Endothelial cell of umbilical vein (primary cell): ENCODE measurements around the gene ADARB1. TPM values are rescaled to one million over a fixed set of nuclear protein-coding genes. Genes with fewer than 3 reads are reported as not detected.

Experiments
- BruUV-seq: library from RNA; stranded (reverse); fragments of 400-500 nt; replicated peaks from 2 replicates; lab custom pipeline; 2021; lab: Mats Ljungman, UMichigan
- CTCF ChIA-PET: fragments of 300-600, 350-600 bp; sonication (Branson Sonifier 250); formaldehyde crosslinking; loops from one replicate; lab custom pipeline; 2021; ENCODE audit warnings: antibody characterized with exemption, inconsistent platforms; lab: Charles Lee
- POLR2A ChIA-PET: fragments of 300-600, 350-600 bp; sonication (Branson Sonifier 250); formaldehyde crosslinking; loops from one replicate; lab custom pipeline; 2021; ENCODE audit warnings: antibody characterized with exemption, inconsistent platforms; lab: Charles Lee
- DNase-seq: peaks from one replicate; pipeline ENCODE4 v3.0.0-alpha.2; 2011; ENCODE audit warnings: low read depth, low spot score
- FAIRE-seq: peaks from 2 replicates; lab custom pipeline; 2011; peaks lifted over from hg19 to GRCh38; lab: Jason Lieb, UNC
- H2AFZ ChIP-seq: 2 replicates; pipeline ENCODE4 v1.6.0; 2012; ENCODE audit warnings: low read depth, low read length, control low read depth, inconsistent platforms
- H3K27ac ChIP-seq: 2 replicates; pipeline ENCODE4 v1.5.1; 2011; ENCODE audit warnings: low read depth, mild to moderate bottlenecking, control low read depth, low read length, moderate library complexity; ENCODE audit not compliant: insufficient read depth
- H3K27me3 ChIP-seq, 2 experiments: 2 replicates each; pipeline versions ENCODE4 v1.6.0 to v1.6.1; 2011; ENCODE audit warnings: low read length in 2 of 2, mixed read lengths in 1 of 2; ENCODE audit not compliant: control insufficient read depth in 2 of 2, insufficient read depth in 2 of 2
- H3K36me3 ChIP-seq, 2 experiments: 2 replicates in 1 of 2; 3 replicates in 1 of 2; pipeline ENCODE4 v1.5.1; 2011; ENCODE audit warnings: low read length in 2 of 2, mild to moderate bottlenecking in 1 of 2, moderate library complexity in 1 of 2; ENCODE audit not compliant: control insufficient read depth in 2 of 2, insufficient read depth in 2 of 2; ENCODE audit errors: extremely low read depth in 1 of 2
- H3K4me1 ChIP-seq: 3 replicates; pipeline ENCODE4 v1.5.1; 2011; ENCODE audit warnings: mild to moderate bottlenecking, low read length; ENCODE audit not compliant: control insufficient read depth, insufficient read depth; ENCODE audit errors: extremely low read depth
- H3K4me2 ChIP-seq: 2 replicates; pipeline ENCODE4 v1.6.1; 2011; ENCODE audit warnings: low read length, control low read depth, mixed read lengths; ENCODE audit not compliant: insufficient read depth
- H3K4me3 ChIP-seq, 3 experiments: fragments of 200-600 bp in 1 of 3; sonication (generic), shearing (Covaris generic) in 1 of 3; replicated peaks in 1 of 3; 2 replicates each; pipeline ENCODE4 v1.5.1; 2011 to 2016; ENCODE audit warnings: control low read depth in 3 of 3, low read length in 3 of 3, mild to moderate bottlenecking in 2 of 3, inconsistent platforms in 1 of 3, low read depth in 1 of 3, moderate library complexity in 1 of 3; ENCODE audit not compliant: insufficient read depth in 1 of 3
- H3K79me2 ChIP-seq: 2 replicates; pipeline ENCODE4 v1.6.0; 2012; ENCODE audit warnings: low read length, inconsistent platforms; ENCODE audit not compliant: control insufficient read depth, insufficient read depth
- H3K9ac ChIP-seq: replicated peaks from 2 replicates; pipeline ENCODE3; 2011; ENCODE audit warnings: low read length, control low read depth; ENCODE audit not compliant: insufficient read depth; ENCODE audit errors: extremely low read depth
- H3K9me1 ChIP-seq: replicated peaks from 3 replicates; pipeline ENCODE4 v1.6.0; 2011; ENCODE audit warnings: mild to moderate bottlenecking, low read length; ENCODE audit not compliant: control insufficient read depth, insufficient read depth; ENCODE audit errors: extremely low read depth
- H3K9me3 ChIP-seq: replicated peaks from 2 replicates; pipeline ENCODE4 v1.5.1; 2012; ENCODE audit warnings: low read length, inconsistent platforms; ENCODE audit not compliant: control insufficient read depth, insufficient read depth
- H4K20me1 ChIP-seq: replicated peaks from 2 replicates; pipeline ENCODE3; 2011; ENCODE audit warnings: mild to moderate bottlenecking, low read length; ENCODE audit not compliant: control insufficient read depth, insufficient read depth; ENCODE audit errors: extremely low read depth
- CTCF ChIP-seq, 2 donors: IDR thresholded peaks; 1 replicate in 1 of 2; 2 replicates in 1 of 2; pipeline ENCODE4 v1.5.1; 2011; ENCODE audit warnings: low read length in 2 of 2, mild to moderate bottlenecking in 2 of 2, moderate library complexity in 2 of 2, control low read depth in 1 of 2, inconsistent platforms in 1 of 2, low read depth in 1 of 2; ENCODE audit not compliant: insufficient read depth in 1 of 2; ENCODE audit errors: extremely low read depth in 1 of 2
- EZH2 ChIP-seq: IDR thresholded peaks from 2 replicates; pipeline ENCODE4 v1.6.1; 2012; ENCODE audit warnings: borderline replicate concordance, low read depth, mild to moderate bottlenecking, moderate library complexity, low read length, inconsistent platforms; ENCODE audit not compliant: severe bottlenecking
- FOS ChIP-seq: IDR thresholded peaks from 2 replicates; pipeline ENCODE4 v1.6.1; 2011; ENCODE audit warnings: mild to moderate bottlenecking, low read length, moderate library complexity, borderline replicate concordance; ENCODE audit not compliant: insufficient read depth
- GATA2 ChIP-seq: IDR thresholded peaks from 2 replicates; pipeline ENCODE4 v1.7.0; 2011; ENCODE audit warnings: low read depth, mild to moderate bottlenecking, moderate library complexity, mixed read lengths, low read length; ENCODE audit not compliant: insufficient read length, insufficient read depth
- JUN ChIP-seq: IDR thresholded peaks from 2 replicates; pipeline ENCODE4 v1.6.1; 2011; ENCODE audit warnings: borderline replicate concordance, low read depth; ENCODE audit not compliant: insufficient read length, insufficient read depth
- MYC ChIP-seq: IDR thresholded peaks from one replicate; pipeline ENCODE4 v1.6.1; 2011; ENCODE audit warnings: mild to moderate bottlenecking, low read depth, low read length
- POLR2A ChIP-seq: IDR thresholded peaks from 2 replicates; pipeline ENCODE4 v1.6.1; 2012; ENCODE audit warnings: low read depth, mild to moderate bottlenecking, control low read depth, low read length
- POLR2AphosphoS5 ChIP-seq: IDR thresholded peaks from 2 replicates; pipeline ENCODE4 v1.6.1; 2012; ENCODE audit warnings: low read depth, mild to moderate bottlenecking, control low read depth, low read length, moderate library complexity; ENCODE audit not compliant: insufficient read depth
- dilution Hi-C: fragments of 300-500 bp; cut with MboI; formaldehyde crosslinking; loops from one replicate; pipeline ENCODE4 v1.15.0; 2019; ENCODE audit warnings: low sequenced_read_pairs; ENCODE audit not compliant: extremely low pct_ligation_motif_present
- intact Hi-C: fragments of 100-400 bp; cut with micrococcal nuclease; formaldehyde crosslinking; loops from one replicate; pipeline ENCODE4 v1.10.0; 2022
- polyA plus RNA-seq, 4 experiments: library from polyadenylated mRNA; depleted of rRNA in 3 of 4; stranded (reverse) in 3 of 4; unstranded in 1 of 4; fragments of >200 nt; gene quantifications; 2 replicates each; pipeline versions ENCODE4 v1.2.1 to v1.2.3, GENCODE V29; 2011 to 2012; ENCODE audit warnings: missing spikeins in 1 of 4
- total RNA-seq: library from RNA; stranded (reverse); gene quantifications from 2 replicates; pipeline ENCODE4 v1.2.3, GENCODE V29; 2021
- TF ChIP-seq, protein P1 (sequence below): IDR thresholded peaks from 2 replicates; pipeline ENCODE4 v1.6.1; 2011; ENCODE audit not compliant: insufficient read depth, insufficient read length

Gene ADARB1
- total and polyA plus RNA-seq, 2 donors (not counting 3 experiments of a cell fraction or from before 2014, with no cell fraction given) = 32.5 to 54.3 TPM

GRCh38 chr21:45243603-45244002, 169.2 kb downstream of the ADARB1 start:
- no peak overlapping the region for H2AFZ ChIP-seq
- H3K36me3 ChIP-seq = no peaks in the 10 kb centered on the region
- no peak overlapping the region for H3K4me3 ChIP-seq
- no peaks in the 10 kb centered on the region for H3K9me1 ChIP-seq
- H3K79me2 ChIP-seq = no peaks in the 10 kb centered on the region
- TF ChIP-seq, protein P1, sequence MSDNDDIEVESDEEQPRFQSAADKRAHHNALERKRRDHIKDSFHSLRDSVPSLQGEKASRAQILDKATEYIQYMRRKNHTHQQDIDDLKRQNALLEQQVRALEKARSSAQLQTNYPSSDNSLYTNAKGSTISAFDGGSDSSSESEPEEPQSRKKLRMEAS = no peak
- TF ChIP-seq POLR2A (no peak), MYC (no peak), FOS (no peak), GATA2 (no peak), POLR2AphosphoS5 (no peak), JUN (no peak), CTCF (IDR thresholded peaks at IDR 0.05; ENCODE audit: extremely low read depth in 1 of 2, insufficient read depth in 1 of 2, low read depth in 1 of 2, low read length in 2 of 2) (no peak), EZH2 (no peak)
- peaks cover 2 to 12% of the 10 kb centered on the region in 2 experiments for H3K27me3 ChIP-seq
- H4K20me1 ChIP-seq = no peaks in the 10 kb centered on the region
- POLR2A ChIA-PET = no interaction called here
- CTCF ChIA-PET = no interaction called here
- no peaks in the 10 kb centered on the region for H3K9me3 ChIP-seq
- FAIRE-seq (no peak), DNase-seq (no peak)
- intact Hi-C loops = no loop called here
- dilution Hi-C loops = no loop called here
- no peak overlapping the region for H3K27ac ChIP-seq
- H3K4me2 ChIP-seq = no peak overlapping the region
- H3K4me1 ChIP-seq = no peaks in the 10 kb centered on the region
- no peak overlapping the region for H3K9ac ChIP-seq
- no TSS peak for BruUV-seq
